ENCODE results near the gene CIAO3. TPM values are rescaled to one million over a fixed set of nuclear protein-coding genes. Genes with fewer than 3 reads are reported as not detected.
A peak's percentile ranks its signal among the peaks of the same experiment; 100 is the strongest.
"Not testable (repeated sequence)": the region's sequence is repeated elsewhere in the genome, so short reads cannot be mapped to it uniquely, and the experiment has no call there.

The CIAO3 gene
- total RNA-seq, 1 experiment from 2014 or later, result 51.9 TPM

DNA sequence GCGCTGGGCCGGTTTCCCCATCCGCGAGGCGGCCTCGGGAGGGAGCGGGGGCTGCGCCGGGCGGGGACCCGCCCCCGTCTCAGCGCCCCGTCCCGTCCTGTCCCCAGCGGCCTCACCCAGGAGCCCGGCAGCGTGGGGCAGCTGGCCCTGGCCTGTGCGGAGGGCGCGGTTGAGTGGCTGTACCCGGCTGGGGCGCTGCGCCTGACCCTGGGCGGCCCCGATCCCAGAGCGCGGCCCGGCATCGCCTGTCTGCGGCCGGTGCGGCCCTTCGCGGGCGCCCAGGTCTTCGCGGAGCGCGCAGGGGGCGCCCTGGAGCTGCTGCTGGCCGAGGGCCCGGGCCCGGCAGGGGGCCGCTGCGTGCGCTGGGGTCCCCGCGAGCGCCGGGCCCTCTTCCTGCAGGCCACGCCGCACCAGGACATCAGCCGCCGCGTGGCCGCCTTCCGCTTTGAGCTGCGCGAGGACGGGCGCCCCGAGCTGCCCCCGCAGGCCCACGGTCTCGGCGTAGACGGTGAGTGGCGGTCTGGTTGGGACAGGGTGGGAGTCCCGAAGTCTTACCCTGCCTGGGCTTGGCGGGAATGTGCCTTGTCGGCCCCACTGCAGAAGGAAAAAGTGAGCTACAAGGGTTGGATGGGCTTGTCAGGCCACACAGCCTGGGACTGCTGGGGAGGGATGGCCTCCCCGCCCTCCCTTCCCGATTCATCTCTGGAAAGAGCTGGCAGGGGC lies 25.2 kb downstream of the CIAO3 start:
- H3K9me3 Mint-ChIP-seq (ENCODE audit: low read depth, unreplicated experiment), result no peaks in the 10 kb centered on the region
- CTCF ChIA-PET, result interaction anchor here (0.7 to 1.3 kb wide), 5 partner anchors 10 to 69 kb away, joined by 3 to 10 read pairs (median 4); partner anchors contain the start of genes CCDC78, CIAO3 and HAGHL
- BruUV-seq (replicated peaks), result no TSS peak
- H3K36me3 Mint-ChIP-seq (ENCODE audit: insufficient read depth, unreplicated experiment), result peaks cover 70% of the 10 kb centered on the region
- TF ChIP-seq, protein P1, sequence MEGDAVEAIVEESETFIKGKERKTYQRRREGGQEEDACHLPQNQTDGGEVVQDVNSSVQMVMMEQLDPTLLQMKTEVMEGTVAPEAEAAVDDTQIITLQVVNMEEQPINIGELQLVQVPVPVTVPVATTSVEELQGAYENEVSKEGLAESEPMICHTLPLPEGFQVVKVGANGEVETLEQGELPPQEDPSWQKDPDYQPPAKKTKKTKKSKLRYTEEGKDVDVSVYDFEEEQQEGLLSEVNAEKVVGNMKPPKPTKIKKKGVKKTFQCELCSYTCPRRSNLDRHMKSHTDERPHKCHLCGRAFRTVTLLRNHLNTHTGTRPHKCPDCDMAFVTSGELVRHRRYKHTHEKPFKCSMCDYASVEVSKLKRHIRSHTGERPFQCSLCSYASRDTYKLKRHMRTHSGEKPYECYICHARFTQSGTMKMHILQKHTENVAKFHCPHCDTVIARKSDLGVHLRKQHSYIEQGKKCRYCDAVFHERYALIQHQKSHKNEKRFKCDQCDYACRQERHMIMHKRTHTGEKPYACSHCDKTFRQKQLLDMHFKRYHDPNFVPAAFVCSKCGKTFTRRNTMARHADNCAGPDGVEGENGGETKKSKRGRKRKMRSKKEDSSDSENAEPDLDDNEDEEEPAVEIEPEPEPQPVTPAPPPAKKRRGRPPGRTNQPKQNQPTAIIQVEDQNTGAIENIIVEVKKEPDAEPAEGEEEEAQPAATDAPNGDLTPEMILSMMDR (IDR thresholded peaks at IDR 0.05; ENCODE audit: unreplicated experiment), result no peak
- H3K27me3 Mint-ChIP-seq (ENCODE audit: unreplicated experiment), result peaks cover 11% of the 10 kb centered on the region
- peak overlapping the region; percentile 78 for H3K4me3 Mint-ChIP-seq (ENCODE audit: low read depth, unreplicated experiment)
- peak; percentile 63 for DNase-seq
- peaks cover 27% of the 10 kb centered on the region for H3K4me1 Mint-ChIP-seq (ENCODE audit: low read depth, unreplicated experiment)
- intact Hi-C loops (cut with micrococcal nuclease; ENCODE audit: unreplicated experiment), result no loop called here
- H3K27ac Mint-ChIP-seq (ENCODE audit: unreplicated experiment), result peak overlapping the region; percentile 83

DNA sequence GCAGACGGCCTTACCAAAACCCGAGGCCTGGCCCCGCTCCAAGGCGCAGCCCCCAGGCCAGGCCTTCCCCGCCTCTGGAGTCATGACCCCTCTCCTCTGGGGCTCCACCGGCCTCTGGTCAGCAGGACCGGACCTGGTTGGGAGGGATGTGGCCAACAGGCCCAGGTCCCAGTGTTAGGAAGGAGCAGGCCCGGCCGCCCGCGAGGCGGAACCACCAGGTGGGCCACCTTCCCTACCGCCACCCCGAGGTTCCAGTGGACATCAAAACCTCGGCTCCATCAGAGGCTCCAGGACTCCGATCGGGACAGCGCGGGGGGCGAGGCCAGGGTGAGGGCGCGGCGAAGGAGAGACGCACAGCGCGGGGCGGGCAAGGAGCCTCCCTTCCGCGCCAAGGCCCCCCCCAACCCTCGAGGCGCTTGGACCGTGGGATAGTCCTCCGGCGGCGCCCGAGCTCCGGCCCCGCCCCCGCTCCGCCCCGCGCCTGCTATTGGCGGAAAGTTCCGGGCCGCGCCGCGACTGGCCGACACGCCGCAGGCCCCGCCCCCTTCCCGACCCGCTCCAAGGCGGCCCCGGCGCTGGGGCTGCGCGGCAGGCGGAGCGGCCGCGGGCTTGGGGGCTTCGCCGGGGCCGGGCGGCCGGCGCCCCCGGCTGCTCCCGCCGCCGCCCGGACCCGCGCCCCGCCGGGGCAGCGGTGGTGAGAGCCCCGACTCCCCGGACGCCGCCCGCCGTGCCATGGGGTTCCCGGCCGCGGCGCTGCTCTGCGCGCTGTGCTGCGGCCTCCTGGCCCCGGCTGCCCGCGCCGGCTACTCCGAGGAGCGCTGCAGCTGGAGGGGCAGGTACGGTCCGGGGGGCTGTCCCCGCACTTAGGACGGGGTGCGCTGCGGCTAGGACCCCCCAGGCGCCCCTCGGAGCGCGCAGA lies 26.0 kb downstream of the CIAO3 start, which contains the start of gene METRN:
Gene METRN, plus strand, starts transcription at position 561 of the 919 bp plus-strand sequence. Its CDS starts 172 bp downstream, at position 733.
- BruUV-seq (replicated peaks), result no TSS peak
- intact Hi-C loops (cut with micrococcal nuclease; ENCODE audit: unreplicated experiment), result loop anchor here (5.0 kb wide), 1 partner anchor 72 kb away; the partner anchor contains the start of genes CHTF18 and RPUSD1
- peak within 1 kb of the TSS; percentile 78 for H3K4me3 Mint-ChIP-seq (ENCODE audit: low read depth, unreplicated experiment)
- CTCF ChIA-PET, result interaction anchor here (0.6 to 1.1 kb wide), 2 partner anchors 20 to 43 kb away, joined by 3 to 4 read pairs; no protein-coding TSS in a partner anchor
- peaks cover 62% of the 10 kb centered on the region for H3K36me3 Mint-ChIP-seq (ENCODE audit: insufficient read depth, unreplicated experiment)
- peak; percentile 98 for DNase-seq
- peak within 1 kb of the TSS; percentile 83 for H3K27ac Mint-ChIP-seq (ENCODE audit: unreplicated experiment)
- no peaks in the 10 kb centered on the region for H3K9me3 Mint-ChIP-seq (ENCODE audit: low read depth, unreplicated experiment)
- H3K4me1 Mint-ChIP-seq (ENCODE audit: low read depth, unreplicated experiment), result peaks cover 22% of the 10 kb centered on the region
- peaks cover 19% of the 10 kb centered on the region for H3K27me3 Mint-ChIP-seq (ENCODE audit: unreplicated experiment)
- TF ChIP-seq, protein P1 (IDR thresholded peaks at IDR 0.05; ENCODE audit: unreplicated experiment), result no peak

DNA sequence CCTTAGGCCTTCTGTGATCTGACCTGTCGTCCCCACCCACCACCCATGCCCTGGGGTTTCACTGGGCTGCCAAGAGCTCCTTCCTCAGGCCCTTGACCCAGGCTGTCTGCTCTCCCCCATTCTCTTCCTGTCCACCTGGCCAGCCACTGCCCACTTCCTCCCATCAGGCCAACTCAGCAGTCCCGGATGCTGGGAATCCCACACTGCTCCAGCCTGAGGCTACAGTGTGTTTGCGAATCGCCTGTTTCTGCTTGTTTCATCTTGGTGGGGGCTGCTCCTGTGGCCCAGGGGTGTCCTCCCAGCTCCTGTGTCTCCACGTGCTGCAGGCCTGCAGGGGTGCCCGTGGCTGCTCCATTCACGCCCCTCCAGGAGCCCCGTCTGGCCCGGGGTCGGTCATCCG lies 26.7 kb downstream of the CIAO3 start:
- H3K9me3 Mint-ChIP-seq (ENCODE audit: low read depth, unreplicated experiment), result no peaks in the 10 kb centered on the region
- peaks cover 15% of the 10 kb centered on the region for H3K4me1 Mint-ChIP-seq (ENCODE audit: low read depth, unreplicated experiment)
- no peak overlapping the region for H3K27ac Mint-ChIP-seq (ENCODE audit: unreplicated experiment)
- intact Hi-C loops (cut with micrococcal nuclease; ENCODE audit: unreplicated experiment), result loop anchor here (5.0 kb wide), 1 partner anchor 73 kb away; the partner anchor contains the start of genes CHTF18 and RPUSD1
- peak overlapping the region; percentile 78 for H3K4me3 Mint-ChIP-seq (ENCODE audit: low read depth, unreplicated experiment)
- CTCF ChIA-PET, result interaction anchor here (0.6 kb wide), 1 partner anchor 154 kb away, joined by 3 read pairs; no protein-coding TSS in a partner anchor
- no TSS peak for BruUV-seq (replicated peaks)
- peaks cover 54% of the 10 kb centered on the region for H3K36me3 Mint-ChIP-seq (ENCODE audit: insufficient read depth, unreplicated experiment)
- no peak for DNase-seq
- TF ChIP-seq, protein P1 (IDR thresholded peaks at IDR 0.05; ENCODE audit: unreplicated experiment), result no peak
- peaks cover 27% of the 10 kb centered on the region for H3K27me3 Mint-ChIP-seq (ENCODE audit: unreplicated experiment)

DNA sequence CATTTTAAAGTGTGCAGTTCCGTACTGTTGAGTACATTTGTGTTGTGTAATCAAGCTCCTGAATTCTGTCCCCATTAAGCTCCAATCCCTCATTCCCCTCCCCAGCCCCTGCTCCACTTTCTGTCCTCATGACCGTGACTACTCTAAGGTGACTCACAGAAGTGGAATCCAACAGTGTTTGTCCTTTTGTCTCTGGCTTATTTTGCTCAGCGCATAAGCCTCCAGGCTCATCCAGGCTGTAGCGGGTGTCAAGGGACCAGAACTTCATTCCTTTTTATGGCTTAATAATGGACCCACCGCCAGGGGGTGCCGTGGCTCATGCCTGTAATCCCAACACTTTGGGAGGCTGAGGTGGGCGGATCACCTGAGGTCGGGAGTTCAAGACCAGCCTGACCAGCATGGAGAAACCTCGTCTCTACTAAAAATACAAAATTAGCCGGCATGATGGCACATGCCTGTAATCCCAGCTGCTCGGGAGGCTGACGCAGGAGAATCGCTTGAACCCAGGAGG lies 28.0 kb downstream of the CIAO3 start:
- not testable (repeated sequence) for H3K4me1 Mint-ChIP-seq (ENCODE audit: low read depth, unreplicated experiment); BruUV-seq (replicated peaks); H3K9me3 Mint-ChIP-seq (ENCODE audit: low read depth, unreplicated experiment); H3K4me3 Mint-ChIP-seq (ENCODE audit: low read depth, unreplicated experiment)
- H3K36me3 Mint-ChIP-seq (ENCODE audit: insufficient read depth, unreplicated experiment), result peaks cover 41% of the 10 kb centered on the region
- CTCF ChIA-PET, result interaction anchor here (0.6 to 1.4 kb wide), 12 partner anchors 8 to 345 kb away, joined by 3 to 9 read pairs (median 4); partner anchors contain the start of genes ANTKMT, CHTF18, CIAO3 and RPUSD1
- TF ChIP-seq, protein P1 (IDR thresholded peaks at IDR 0.05; ENCODE audit: unreplicated experiment), result peak; percentile 84
- H3K27me3 Mint-ChIP-seq (ENCODE audit: unreplicated experiment), result peaks cover 40% of the 10 kb centered on the region
- peak; percentile 91 for DNase-seq
- intact Hi-C loops (cut with micrococcal nuclease; ENCODE audit: unreplicated experiment), result loop anchor here (5.0 kb wide), 1 partner anchor 75 kb away; the partner anchor contains the start of genes CHTF18 and RPUSD1
- peak overlapping the region; percentile 52 for H3K27ac Mint-ChIP-seq (ENCODE audit: unreplicated experiment)

All from Calu3 (cell line).